Endothelial cell of umbilical vein (primary cell): ENCODE results near the gene A3GALT2.

Experiments
- EZH2 ChIP-seq: IDR thresholded peaks from 2 replicates; pipeline ENCODE4 v1.6.1; 2012; ENCODE audit warnings: borderline replicate concordance, low read depth, mild to moderate bottlenecking, moderate library complexity, low read length, inconsistent platforms; ENCODE audit not compliant: severe bottlenecking
- GATA2 ChIP-seq: IDR thresholded peaks from 2 replicates; pipeline ENCODE4 v1.7.0; 2011; ENCODE audit warnings: low read depth, mild to moderate bottlenecking, moderate library complexity, mixed read lengths, low read length; ENCODE audit not compliant: insufficient read length, insufficient read depth
- MYC ChIP-seq: IDR thresholded peaks from one replicate; pipeline ENCODE4 v1.6.1; 2011; ENCODE audit warnings: mild to moderate bottlenecking, low read depth, low read length
- POLR2A ChIP-seq: IDR thresholded peaks from 2 replicates; pipeline ENCODE4 v1.6.1; 2012; ENCODE audit warnings: low read depth, mild to moderate bottlenecking, control low read depth, low read length
- POLR2AphosphoS5 ChIP-seq: IDR thresholded peaks from 2 replicates; pipeline ENCODE4 v1.6.1; 2012; ENCODE audit warnings: low read depth, mild to moderate bottlenecking, control low read depth, low read length, moderate library complexity; ENCODE audit not compliant: insufficient read depth
- TF ChIP-seq, protein P1 (sequence below), 2 donors: IDR thresholded peaks; 1 replicate in 1 of 2; 2 replicates in 1 of 2; pipeline ENCODE4 v1.5.1; 2011; ENCODE audit warnings: low read length in 2 of 2, mild to moderate bottlenecking in 2 of 2, moderate library complexity in 2 of 2, control low read depth in 1 of 2, inconsistent platforms in 1 of 2, low read depth in 1 of 2; ENCODE audit not compliant: insufficient read depth in 1 of 2; ENCODE audit errors: extremely low read depth in 1 of 2
- TF ChIP-seq, protein P2 (sequence below): IDR thresholded peaks from 2 replicates; pipeline ENCODE4 v1.6.1; 2011; ENCODE audit not compliant: insufficient read depth, insufficient read length

DNA sequence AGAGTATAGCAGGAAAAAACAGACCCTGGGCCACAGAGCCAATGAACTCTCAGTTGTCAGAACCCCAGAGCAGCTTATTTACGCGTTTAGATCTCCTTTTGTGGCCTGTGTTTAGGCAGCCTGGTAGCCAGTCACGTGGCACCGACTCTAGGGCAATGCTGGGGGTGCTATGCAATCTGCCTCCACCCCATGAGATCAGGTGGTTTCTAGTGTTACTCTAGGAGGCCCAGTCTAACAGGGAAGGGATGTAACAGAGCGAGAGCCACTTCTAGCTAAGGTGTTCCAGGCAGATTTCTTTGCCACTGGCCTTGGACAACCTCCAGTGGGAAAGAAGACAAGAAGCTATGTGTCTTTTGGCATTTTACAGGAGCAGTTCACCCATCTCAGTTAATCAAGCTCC is 12.0 kb upstream of the A3GALT2 start:
- TF ChIP-seq MYC (no peak), POLR2AphosphoS5 (no peak), POLR2A (no peak), EZH2 (no peak), GATA2 (no peak)
- TF ChIP-seq, protein P1, sequence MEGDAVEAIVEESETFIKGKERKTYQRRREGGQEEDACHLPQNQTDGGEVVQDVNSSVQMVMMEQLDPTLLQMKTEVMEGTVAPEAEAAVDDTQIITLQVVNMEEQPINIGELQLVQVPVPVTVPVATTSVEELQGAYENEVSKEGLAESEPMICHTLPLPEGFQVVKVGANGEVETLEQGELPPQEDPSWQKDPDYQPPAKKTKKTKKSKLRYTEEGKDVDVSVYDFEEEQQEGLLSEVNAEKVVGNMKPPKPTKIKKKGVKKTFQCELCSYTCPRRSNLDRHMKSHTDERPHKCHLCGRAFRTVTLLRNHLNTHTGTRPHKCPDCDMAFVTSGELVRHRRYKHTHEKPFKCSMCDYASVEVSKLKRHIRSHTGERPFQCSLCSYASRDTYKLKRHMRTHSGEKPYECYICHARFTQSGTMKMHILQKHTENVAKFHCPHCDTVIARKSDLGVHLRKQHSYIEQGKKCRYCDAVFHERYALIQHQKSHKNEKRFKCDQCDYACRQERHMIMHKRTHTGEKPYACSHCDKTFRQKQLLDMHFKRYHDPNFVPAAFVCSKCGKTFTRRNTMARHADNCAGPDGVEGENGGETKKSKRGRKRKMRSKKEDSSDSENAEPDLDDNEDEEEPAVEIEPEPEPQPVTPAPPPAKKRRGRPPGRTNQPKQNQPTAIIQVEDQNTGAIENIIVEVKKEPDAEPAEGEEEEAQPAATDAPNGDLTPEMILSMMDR (IDR thresholded peaks at IDR 0.05; ENCODE audit: extremely low read depth in 1 of 2, insufficient read depth in 1 of 2, low read depth in 1 of 2, low read length in 2 of 2) = no peak
- TF ChIP-seq, protein P2, sequence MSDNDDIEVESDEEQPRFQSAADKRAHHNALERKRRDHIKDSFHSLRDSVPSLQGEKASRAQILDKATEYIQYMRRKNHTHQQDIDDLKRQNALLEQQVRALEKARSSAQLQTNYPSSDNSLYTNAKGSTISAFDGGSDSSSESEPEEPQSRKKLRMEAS = no peak
